ENCODE measurements around the gene ZNF121.
"Not testable (repeated sequence)": the region's sequence is repeated elsewhere in the genome, so short reads cannot be mapped to it uniquely, and the experiment has no call there.

ZNF121 gene

DNA sequence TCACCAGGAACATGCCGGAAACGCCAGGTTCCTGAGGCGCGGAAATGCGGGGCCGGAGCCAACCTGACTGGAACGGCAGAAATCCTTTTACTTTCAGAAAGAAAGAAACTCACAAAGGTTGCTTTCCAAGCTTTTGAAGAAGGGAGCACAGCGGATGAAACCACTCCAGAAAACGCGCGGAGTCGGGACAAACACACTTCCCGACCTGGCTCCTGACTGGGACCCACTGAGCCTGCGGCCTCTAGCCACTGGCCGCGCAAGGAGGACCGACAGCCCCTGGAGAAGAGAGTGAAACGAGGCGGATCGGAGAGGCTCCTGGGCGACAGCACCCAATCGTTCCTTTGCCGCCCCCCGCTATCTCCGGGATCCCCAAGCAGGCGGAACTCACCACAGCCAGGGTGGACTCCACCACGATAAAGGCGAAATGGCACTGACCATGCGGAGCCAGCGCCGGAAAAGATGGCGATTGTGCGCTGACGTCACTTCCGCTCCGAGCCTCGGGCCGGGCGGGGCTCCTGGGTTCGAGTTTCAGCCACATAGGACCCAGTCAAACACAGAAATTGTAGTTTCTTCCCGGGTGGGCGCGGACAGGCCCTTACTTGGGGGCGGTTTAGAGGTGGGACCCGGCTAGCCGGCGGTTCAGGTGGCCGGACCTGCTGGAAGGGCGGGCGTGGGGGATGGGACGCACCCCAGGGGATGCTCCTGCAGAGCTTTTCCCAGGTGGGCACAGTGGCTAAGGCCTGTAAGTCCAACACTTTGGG lies at the start of gene ZNF121:
ZNF121 (minus strand) TSS at position 432 of the 761 bp plus-strand sequence. CDS start 16,407 bp downstream, outside the sequence.
- DNase-seq (ENCODE audit: low read depth) = peak; percentile 69

DNA sequence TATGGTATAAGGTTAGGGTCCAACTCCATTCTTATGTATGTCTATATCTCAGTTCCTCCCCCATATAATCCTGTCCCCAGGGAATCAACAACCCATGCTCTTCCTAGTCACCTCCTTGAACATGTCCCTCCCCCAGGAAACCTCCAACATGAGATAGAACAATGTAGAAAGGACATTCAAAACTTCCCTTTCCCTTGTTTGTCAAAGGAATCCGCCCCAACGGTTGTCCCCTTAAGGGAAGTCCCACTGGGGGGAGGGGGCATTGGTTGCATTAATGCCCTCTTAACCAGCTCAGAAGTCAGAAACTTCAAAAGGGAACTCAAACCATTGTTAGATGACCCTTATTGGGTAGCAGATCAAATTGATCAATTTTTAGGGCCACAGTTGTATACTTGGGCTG lies 43.6 kb upstream of the ZNF121 start:
- DNase-seq (ENCODE audit: low read depth) = no peak

DNA sequence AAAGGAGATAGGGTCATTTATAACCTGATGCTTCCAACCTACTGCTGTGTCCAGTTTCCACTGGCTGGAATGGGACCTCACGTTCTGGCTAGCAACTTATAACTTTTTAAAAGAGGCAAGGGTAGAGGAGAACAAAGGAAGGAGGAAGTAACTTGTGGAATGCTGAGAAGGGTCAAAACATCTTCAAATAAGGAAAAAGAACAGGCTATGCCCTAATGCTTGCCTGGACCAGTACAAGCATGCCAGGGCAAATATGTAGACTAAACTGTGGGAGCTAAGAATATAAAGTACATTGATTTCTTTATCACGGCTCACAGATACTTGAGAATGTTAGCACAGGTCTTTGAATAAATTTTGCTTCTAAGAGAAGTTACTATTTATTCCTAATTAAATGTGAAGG lies 38.2 kb upstream of the ZNF121 start:
- no peak for DNase-seq (ENCODE audit: low read depth)

DNA sequence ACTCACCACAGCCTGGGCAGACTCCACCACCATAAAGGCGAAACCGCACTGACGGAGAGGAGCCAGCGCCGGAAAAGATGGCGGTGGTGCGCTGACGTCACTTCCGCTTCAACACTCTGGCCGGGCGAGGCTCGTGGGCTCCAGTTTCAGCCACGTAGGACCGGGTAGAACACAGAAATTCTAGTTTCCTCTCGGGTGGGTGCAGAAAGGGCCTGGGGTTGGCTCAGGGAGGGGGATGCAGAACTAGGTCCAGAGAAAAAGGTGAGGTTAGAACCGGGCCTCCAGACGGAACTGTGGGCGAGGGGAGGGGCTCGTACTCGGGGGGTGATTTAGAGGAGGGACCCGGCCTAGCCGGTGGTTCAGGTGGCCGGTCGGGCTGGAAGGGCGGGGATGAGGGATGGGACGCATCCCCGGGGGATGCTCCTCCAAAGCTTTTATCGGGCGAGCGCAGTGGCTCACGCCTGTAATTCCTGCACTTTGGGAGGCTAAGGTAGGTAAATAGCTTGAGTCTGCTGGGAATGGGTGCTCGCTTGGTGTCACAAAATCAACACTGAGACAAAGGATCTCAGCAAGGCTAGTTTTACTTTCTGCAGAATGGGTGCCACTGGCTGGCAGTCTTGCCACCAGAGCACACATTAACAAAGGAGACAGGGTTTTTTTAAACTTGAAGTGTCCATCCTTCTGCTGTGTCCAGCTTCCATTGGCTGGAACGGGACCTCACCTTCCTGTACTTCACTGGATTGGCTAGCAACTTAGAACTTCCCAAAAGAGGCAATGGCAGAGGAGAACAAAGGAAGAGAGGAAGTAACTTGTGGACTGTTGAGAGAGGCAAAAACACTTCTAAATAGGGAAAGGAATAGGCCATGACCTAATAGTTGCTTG lies 37.1 kb upstream of the ZNF121 start, which contains the start of gene ZNF561:
ZNF561 (minus strand) TSS at position 77 of the 882 bp plus-strand sequence. CDS start 1,776 bp downstream, outside the sequence.
- DNase-seq (ENCODE audit: low read depth) = peak; percentile 84

DNA sequence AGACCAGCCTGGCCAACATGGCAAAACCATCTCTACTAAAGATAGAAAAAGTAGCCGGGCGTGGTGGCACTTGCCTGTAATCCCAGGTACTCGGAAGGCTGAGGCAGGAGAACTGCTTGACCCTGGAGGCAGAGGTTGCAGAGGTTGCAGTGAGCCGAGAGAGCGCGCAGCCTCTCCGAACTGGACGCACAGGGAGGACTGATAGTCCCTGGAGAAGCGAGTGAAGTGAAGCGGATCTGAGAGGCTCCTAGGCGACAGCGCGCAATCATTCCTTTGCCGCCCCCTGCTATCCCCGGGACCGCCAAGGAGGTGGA lies 36.5 kb upstream of the ZNF121 start:
- no peak for DNase-seq (ENCODE audit: low read depth)

DNA sequence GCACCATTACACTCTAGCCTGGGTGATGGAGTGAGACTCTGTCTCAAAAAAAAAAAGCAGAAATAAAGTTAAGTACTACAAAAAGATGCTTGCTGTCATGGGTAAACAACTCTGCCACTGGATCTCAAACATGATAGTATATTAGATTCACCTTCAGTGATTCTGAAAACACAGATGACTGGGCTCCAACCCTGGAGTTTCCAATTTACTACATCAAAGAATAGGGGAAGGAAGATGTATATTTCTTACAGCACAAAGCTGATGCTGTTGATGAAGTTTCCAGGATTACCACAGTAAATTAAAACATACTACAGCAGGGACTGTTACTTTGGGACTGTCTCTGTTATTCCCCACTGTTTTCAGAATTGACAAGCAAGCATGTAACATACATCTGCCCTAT lies 31.5 kb upstream of the ZNF121 start:
- no peak for DNase-seq (ENCODE audit: low read depth)

DNA sequence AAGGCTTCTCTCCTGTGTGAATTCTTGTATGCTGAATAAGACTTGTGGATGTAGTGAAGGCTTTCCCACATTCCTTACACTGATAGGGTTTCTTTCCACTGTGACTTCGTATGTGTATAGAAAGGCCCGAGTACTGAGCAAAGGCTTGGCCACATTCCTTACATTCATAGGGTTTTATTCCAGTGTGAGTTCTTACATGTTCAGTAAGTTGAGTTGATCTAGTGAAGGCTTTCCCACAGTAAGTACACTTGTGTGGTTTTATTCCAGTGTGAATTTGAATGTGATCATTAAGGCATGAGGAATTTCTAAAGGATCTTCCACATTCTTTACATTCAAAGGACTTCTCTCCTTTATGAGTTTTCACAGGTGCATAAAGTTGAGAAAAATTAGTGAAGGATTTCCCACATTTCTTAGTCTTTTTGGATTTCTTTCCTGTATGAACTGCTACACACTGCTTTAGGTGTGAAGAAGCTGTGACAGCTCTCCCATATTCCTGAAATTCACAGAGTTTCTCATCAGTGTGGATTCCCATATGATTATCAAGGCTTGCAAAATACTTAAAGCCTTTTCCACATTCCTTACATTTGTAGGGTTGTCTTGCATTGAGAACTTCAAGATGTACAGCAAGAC lies 26.3 kb upstream of the ZNF121 start:
- DNase-seq (ENCODE audit: low read depth) = no peak

DNA sequence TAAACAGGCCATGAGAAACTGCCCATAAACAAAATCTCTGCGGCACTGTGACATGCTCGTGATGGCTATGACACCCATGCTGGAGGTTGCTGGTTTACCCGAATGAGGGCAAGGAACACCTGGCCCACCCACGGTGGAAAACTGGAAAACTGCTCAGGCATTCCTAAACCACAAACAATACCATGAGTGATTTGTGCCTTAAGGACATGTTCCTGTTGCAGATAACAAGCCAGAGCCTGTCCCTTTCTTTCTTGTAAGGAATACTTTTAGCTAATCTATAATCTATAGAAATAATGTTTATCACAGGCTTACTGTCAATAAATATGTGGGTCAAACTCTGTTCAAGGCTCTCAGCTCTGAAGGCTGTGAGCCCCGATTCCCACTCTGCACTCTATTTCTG lies 24.6 kb upstream of the ZNF121 start:
- DNase-seq (ENCODE audit: low read depth) = no peak

DNA sequence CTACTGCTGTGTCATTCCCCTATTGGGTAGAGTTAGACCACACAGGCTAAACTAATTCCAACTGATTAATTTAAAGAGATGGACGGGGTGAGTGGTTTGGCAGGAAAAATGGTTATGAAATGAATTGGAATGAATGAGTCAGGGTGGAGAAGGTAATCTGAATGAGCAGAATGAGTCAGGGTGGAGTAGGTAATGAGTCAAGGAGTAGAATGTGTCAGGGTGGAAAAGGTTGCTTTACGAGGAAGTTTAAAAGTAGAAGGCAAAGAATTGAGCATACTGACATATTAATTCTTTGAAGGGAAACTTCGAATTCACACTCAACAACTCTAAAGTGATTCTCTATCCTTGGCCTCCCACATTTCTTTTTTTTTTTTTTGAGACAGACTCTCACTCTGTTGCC lies 12.7 kb upstream of the ZNF121 start:
- DNase-seq (ENCODE audit: low read depth) = no peak

DNA sequence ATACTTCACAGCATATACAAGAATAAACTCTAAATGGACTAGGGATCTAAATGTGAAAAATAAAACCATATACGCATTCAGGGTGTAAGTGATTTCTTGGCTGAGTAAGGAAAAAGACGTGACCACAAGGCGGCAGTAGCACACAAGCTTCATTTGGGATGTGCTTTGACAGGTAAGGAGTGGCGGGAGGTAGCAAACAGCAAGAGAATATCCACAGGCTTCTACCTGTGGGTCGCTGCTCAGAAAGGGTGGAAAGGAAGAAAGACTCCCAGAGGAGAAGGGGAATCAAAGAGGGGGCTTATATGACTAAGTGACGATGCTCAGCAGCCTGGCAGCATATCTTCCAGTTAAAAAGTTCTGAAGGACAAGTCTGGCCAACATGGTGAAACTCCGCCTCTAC lies 2.5 kb upstream of the ZNF121 start:
- DNase-seq (ENCODE audit: low read depth) = peak; percentile 69

DNA sequence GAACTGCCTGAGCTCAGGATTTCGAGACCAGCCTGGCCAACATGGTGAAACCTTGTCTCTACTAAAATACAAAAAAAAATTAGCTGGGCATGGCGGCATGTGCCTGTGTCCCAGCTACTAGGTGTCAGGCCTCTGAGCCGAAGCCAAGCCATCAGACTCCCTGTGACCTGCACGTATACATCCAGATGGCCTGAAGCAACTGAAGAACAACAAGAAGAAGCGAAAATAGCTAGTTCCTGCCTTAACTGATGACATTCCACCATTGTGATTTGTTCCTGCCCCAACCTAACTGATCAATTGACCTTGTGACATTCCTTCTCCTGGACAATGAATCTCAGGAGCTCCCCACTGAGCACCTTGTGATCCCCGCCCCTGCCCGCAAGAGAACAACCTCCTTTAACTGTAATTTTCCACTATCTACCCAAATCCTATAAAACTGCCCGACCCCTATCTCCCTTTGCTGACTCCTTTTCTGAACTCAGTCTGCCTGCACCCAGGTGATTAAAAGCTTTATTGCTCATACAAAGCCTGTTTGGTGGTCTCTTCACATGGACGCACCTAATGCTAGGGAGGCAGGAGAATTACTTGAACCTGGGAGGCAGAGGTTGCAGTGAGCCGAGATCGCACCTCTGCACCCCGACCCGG lies 2.1 kb downstream of the ZNF121 start:
- DNase-seq (ENCODE audit: low read depth) = not testable (repeated sequence)

DNA sequence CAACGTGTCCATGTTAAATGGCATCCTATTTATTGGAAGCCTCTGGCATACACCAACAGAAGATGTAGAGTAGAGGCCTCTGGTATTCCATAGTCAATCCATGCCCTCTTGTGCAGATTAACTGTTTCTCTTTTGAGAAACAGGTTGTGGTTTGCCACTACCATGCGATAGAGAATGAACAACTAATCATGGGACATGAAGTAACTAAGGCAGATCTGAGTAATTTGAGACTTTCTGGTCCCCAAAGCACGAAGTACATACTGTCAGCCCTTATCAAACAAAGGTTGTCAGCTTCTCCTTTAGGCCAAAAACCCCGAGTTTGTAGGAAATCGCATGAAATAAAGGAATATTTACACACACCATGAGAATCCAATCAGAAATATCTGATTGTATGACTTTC lies 3.6 kb downstream of the ZNF121 start:
- no peak for DNase-seq (ENCODE audit: low read depth)

DNA sequence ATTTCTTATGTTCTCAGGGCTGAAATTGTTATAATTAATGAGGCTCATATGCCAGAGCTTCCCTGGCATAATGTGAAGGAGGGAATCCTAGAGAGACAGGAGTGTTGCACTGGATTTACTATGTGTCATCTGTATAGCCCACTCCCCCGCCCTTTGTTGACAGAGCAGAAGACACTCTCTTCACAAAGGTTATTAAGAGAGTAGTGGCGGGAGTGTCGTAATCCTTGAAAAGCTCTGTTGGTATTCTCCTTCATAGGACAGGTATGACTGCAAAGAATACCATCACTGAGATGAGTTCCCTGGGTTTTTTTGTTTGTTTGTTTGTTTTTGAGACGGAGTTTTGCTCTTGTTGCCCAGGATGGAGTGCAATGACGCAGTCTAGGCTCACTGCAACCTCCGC lies 14.0 kb downstream of the ZNF121 start:
- DNase-seq (ENCODE audit: low read depth) = no peak

DNA sequence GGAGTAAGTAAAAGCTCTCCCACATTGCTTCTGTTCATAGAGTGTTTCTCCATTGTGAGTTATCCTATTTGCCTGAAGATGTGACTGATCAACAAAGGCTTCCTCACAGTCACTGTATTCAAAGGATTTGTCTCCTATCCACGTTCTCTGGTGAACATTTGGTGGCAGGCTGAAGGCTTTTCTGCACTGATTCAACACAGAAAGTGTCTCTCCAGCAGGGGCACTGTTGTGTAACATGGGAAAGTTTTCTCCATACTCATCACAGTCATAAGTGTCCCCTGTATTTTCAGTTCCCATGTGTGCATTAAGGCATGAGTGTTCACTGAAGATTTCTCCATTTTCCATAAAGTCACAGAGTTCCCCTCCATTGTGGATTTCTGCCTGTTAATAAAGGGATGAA lies 17.6 kb downstream of the ZNF121 start:
- DNase-seq (ENCODE audit: low read depth) = no peak

DNA sequence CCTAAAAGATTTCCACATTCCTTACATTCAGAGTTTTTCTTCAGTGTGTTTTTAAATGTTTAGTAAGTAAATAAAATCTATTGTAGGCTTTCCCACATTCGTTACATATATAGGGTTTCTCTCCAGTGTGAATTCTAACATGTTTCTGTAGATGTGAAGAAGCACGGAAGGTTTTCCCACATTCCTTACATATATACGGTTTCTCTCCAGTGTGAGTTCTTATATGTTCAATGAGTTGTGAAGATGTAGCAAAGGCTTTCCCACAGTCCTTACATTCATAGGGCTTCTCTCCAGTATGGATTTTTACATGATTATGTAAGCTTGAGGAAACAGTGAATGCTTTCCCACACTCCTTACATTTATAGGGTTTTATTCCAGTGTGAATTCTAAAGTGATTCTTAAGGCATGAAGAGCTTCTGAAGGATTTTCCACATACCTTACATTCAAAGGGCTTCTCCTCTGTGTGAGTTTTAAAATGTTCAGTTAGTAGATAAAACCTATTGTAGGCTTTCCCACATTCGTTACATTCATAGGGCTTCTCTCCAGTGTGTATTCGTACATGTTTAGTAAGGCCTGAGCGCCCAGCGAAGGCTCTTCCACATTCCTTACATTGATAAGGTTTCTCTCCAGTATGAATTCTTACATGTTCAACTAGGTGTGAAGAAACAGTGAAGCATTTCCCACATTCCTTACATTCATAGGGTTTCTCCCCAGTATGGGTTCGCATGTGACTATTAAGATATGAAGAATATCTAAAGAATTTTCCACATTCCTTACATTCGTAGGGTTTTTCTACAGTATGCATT lies 18.2 kb downstream of the ZNF121 start:
- no peak for DNase-seq (ENCODE audit: low read depth)

DNA sequence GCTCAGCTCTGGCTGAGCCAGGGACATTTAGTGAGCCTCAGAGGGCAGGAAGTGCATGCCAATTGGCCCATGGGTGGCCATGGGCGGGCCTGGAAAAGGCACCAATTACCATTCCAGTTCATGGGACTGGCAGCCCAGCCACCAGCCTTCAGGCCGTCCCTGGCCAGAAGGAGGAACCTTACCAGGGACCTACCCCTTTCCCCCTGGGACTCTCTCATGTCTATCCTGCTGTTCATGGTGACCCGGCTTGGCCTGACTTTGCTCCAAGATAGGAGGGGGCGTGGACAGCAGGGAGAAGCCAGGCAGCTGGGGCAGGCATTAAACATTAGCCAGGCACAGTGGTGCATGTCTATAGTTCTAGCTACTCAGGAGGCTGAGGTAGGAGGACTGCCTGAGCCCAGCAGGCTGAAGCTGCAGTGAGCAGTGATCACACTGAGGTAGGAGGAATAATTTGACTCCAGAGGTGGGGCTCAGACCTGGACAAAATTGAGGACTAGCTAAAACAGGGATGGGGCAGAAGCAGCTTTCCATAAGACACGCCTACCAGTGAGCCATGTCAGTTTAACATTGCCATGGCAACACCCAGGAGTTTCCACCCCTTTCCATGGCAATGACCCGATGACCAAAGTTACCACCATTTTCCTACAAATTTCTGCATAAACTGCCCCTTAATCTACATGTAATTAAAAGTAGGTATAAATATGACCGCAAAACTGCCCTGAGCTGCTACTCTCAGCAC lies 31.6 kb downstream of the ZNF121 start:
- DNase-seq (ENCODE audit: low read depth) = no peak

DNA sequence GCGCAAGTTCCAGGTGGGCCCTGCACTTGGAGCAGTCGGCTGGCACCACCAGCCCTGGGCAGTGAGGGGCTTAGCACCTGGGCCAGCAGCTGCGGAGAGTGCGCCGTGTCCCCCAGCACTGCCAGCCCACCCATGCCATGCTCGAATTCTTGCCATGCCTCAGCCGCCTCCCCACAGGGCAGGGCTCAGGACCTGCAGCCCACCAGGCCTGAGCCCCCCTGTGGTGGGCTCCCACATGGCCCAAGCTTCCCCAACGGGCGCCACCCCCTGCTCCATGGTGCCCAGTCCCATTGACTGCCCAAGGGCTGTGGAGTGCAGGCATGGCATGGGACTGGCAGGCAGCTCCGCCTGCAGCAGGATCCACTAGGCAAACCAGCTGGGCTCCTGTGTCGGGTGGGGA lies 36.4 kb downstream of the ZNF121 start:
- no peak for DNase-seq (ENCODE audit: low read depth)

DNA sequence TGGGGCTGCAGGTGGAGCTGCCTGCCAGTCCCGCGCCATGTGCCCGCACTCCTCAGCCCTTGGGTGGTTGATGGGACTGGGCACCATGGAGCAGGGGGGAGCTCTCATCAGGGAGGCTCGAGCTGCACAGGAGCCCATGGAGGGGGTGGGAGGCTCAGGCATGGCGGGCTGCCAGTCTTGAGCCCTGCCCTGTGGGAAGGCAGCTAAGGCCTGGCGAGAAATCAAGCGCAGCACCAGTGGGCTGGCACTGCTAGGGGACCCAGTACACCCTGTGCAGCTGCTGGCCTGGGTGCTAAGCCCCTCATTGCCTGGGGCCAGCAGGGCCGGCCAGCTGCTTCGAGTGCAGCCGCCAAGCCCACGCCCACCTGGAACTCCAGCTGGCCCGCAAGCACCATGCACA lies 43.0 kb downstream of the ZNF121 start:
- not testable (repeated sequence) for DNase-seq (ENCODE audit: low read depth)

DNA sequence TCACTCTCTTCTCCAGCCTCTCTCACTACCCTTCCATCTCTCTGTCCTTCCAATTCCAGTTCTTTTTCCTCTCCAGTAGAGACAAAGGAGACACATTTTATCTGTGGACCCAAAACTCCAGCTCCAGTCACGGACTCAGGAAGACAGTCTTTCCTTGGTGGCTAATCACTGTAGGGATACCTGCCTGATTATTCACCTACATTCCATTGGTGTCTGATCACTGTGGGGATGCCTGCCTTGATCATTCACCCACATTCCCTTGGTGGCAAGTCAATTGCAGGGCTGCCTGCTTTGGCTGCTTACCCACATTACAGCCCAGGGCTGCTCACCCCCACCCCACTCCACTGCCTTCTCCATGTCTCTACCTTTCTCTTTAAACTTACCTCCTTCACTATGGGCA lies 44.4 kb downstream of the ZNF121 start:
- DNase-seq (ENCODE audit: low read depth) = not testable (repeated sequence)

DNA sequence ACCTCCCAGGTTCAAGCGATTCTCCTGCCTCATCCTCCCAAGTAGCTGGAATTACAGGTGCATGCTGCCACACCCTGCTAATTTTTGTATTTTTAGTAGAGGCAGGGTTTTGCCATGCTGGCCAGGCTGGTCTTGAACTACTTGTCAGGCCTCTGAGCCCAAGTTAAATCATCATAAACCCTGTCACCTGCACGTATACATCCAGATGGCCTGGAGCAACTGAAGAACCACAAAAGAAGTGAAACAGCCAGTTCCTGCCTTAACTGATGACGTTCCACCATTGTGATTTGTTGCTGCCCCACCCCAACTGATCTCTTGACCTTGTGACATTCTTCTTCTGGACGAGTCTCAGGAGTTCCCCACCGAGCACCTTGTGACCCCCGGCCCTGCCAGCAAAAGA lies 45.1 kb downstream of the ZNF121 start:
- not testable (repeated sequence) for DNase-seq (ENCODE audit: low read depth)
